GM12874 (cell line): Measurements from ENCODE around the gene UBAC1.

Source experiments
- CTCF ChIP-seq: IDR thresholded peaks from 2 replicates; pipeline ENCODE4 v1.5.1; 2011; ENCODE audit warnings: low read depth, mild to moderate bottlenecking, control low read depth, low read length, moderate library complexity; ENCODE audit not compliant: insufficient read depth

Gene UBAC1

GRCh38 chr9:135895202-135895848 is 65.8 kb downstream of the UBAC1 start:
- TF ChIP-seq CTCF = no peak

- TF ChIP-seq CTCF = no peak
Observed at GRCh38 chr9:135893104-135893503, 68.1 kb downstream of the UBAC1 start.

- TF ChIP-seq CTCF = no peak
Observed at GRCh38 chr9:135891027-135891631, 70.0 kb downstream of the UBAC1 start.

- no peak for TF ChIP-seq CTCF
Observed at GRCh38 chr9:135890190-135891026, 70.8 kb downstream of the UBAC1 start.

- no peak for TF ChIP-seq CTCF
Observed at GRCh38 chr9:135889564-135890189, 71.5 kb downstream of the UBAC1 start.

GRCh38 chr9:135888766-135889394 is 72.3 kb downstream of the UBAC1 start:
- TF ChIP-seq CTCF = no peak

- no peak for TF ChIP-seq CTCF
Observed at GRCh38 chr9:135888126-135888765, 72.9 kb downstream of the UBAC1 start.
